Common myeloid progenitor, CD34-positive (primary cell): ENCODE results near the gene WDR27.

ENCODE experiments used
- CTCF ChIA-PET: fragments of 350-600 bp; sonication (Branson Sonifier 250); formaldehyde crosslinking; loops from one replicate; lab custom pipeline; 2021; ENCODE audit warnings: antibody characterized with exemption; lab: Charles Lee
- POLR2A ChIA-PET: fragments of 350-600 bp; sonication (Branson Sonifier 250); formaldehyde crosslinking; loops from one replicate; lab custom pipeline; 2021; ENCODE audit warnings: antibody characterized with exemption; lab: Charles Lee
- DNase-seq, 3 donors: peaks; one replicate each; pipeline versions ENCODE4 v3.0.0 to v3.0.0-alpha.2; 2013
- H3K27ac ChIP-seq, 2 experiments: 1 replicate in 1 of 2; 2 replicates in 1 of 2; pipeline ENCODE4 v1.7.0; 2013; ENCODE audit warnings: inconsistent platforms in 2 of 2, low read length in 2 of 2, mild to moderate bottlenecking in 2 of 2, low read depth in 1 of 2, moderate library complexity in 1 of 2; ENCODE audit not compliant: severe bottlenecking in 2 of 2, insufficient read depth in 1 of 2, poor library complexity in 1 of 2
- H3K27me3 ChIP-seq, 5 experiments: replicated peaks in 2 of 5; 1 replicate in 3 of 5; 2 replicates in 2 of 5; pipeline versions ENCODE4 v1.6.1 to v1.7.0; 2013; ENCODE audit warnings: low read length in 4 of 5, mild to moderate bottlenecking in 2 of 5, moderate library complexity in 2 of 5, inconsistent platforms in 1 of 5; ENCODE audit not compliant: insufficient read depth in 5 of 5, control insufficient read depth in 4 of 5
- H3K36me3 ChIP-seq, 4 experiments: 1 replicate in 2 of 4; 2 replicates in 2 of 4; pipeline versions ENCODE4 v1.6.1 to v1.7.0; 2013; ENCODE audit warnings: low read length in 3 of 4, control low read depth in 1 of 4, mild to moderate bottlenecking in 1 of 4; ENCODE audit not compliant: control insufficient read depth in 4 of 4, insufficient read depth in 4 of 4
- H3K4me1 ChIP-seq, 4 experiments: 1 replicate in 3 of 4; 2 replicates in 1 of 4; pipeline versions ENCODE4 v1.6.1 to v1.7.1; 2013; ENCODE audit warnings: low read length in 3 of 4, mild to moderate bottlenecking in 3 of 4, control low read depth in 1 of 4, inconsistent platforms in 1 of 4, moderate library complexity in 1 of 4; ENCODE audit not compliant: control insufficient read depth in 4 of 4, insufficient read depth in 4 of 4; ENCODE audit errors: control extremely low read depth in 1 of 4
- H3K4me3 ChIP-seq, 7 experiments: 1 replicate in 4 of 7; 2 replicates in 3 of 7; pipeline versions ENCODE4 v1.5.1 to v1.7.0; 2013; ENCODE audit warnings: mild to moderate bottlenecking in 7 of 7, low read length in 6 of 7, moderate library complexity in 6 of 7, inconsistent platforms in 2 of 7, low read depth in 2 of 7, control low read depth in 1 of 7; ENCODE audit not compliant: insufficient read depth in 4 of 7, control insufficient read depth in 1 of 7; ENCODE audit errors: extremely low read depth in 1 of 7
- H3K9me3 ChIP-seq, 5 experiments: 1 replicate in 4 of 5; 2 replicates in 1 of 5; pipeline versions ENCODE4 v1.6.1 to v1.7.1; 2013; ENCODE audit warnings: low read length in 4 of 5, mild to moderate bottlenecking in 2 of 5, inconsistent platforms in 1 of 5, low read depth in 1 of 5, moderate library complexity in 1 of 5; ENCODE audit not compliant: control insufficient read depth in 4 of 5, insufficient read depth in 2 of 5; ENCODE audit errors: control extremely low read depth in 1 of 5
- WGBS: methylation state at CpG from one replicate; pipeline ENCODE4 v1.1.5; 2013; ENCODE audit not compliant: insufficient coverage; 5-methylcytosine and 5-hydroxymethylcytosine counted together

The WDR27 gene

DNA sequence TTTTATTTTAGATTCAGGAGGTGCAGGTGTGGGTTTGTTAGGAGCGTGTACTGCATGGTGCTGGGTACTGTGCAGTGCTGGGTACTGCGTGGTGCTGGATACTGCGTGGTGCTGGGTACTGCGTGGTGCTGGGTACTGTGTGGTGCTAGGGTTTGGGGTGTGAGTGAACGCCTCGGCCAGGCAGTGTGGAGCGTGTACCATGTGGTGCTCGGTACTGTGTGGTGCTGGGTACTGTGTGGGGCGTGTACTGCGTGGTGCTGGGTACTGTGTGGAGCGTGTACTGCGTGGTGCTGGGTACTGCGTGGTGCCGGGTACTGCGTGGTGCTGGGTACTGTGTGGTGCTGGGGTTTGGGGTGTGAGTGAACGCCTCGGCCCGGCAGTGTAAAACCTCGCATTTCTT lies 62.9 kb downstream of the WDR27 start:
- DNase-seq, result no peak
- CTCF ChIA-PET, result no interaction called here
- no peaks in the 10 kb centered on the region for H3K27me3 ChIP-seq
- 97% methylated on average over 10 of the region's 19 CpGs for WGBS
- H3K4me1 ChIP-seq, result no peaks in the 10 kb centered on the region
- POLR2A ChIA-PET, result no interaction called here
- H3K36me3 ChIP-seq, result peaks cover 0 to 21% (median 6%) of the 10 kb centered on the region in 4 experiments
- no peak overlapping the region for H3K4me3 ChIP-seq
- no peak overlapping the region for H3K27ac ChIP-seq
- H3K9me3 ChIP-seq, result no peaks in the 10 kb centered on the region

DNA sequence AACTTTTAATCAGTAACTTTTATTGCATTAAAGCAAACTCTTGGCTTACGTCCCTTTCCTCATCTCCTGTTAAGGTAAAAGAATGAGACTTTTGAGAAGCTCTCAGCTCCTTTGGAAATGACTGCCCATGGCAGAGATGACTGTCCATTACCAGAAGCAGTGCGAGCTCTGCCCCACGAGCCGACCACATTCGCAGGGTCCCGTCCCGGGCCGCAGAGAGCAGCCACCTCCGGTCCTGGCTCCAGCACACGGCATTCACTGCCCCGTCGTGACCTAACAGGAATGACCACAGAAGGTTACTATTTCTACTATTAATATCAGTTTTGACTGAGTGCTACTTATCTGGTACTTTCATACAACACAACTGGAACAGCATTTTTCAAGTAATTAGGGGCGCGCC lies 63.4 kb downstream of the WDR27 start:
- Histone ChIP-seq H3K4me3 (no peak overlapping the region), H3K9me3 (no peaks in the 10 kb centered on the region), H3K4me1 (no peaks in the 10 kb centered on the region), H3K36me3 (peaks cover 0 to 24% (median 7%) of the 10 kb centered on the region in 4 experiments), H3K27me3 (no peaks in the 10 kb centered on the region), H3K27ac (no peak overlapping the region)
- CTCF ChIA-PET, result no interaction called here
- WGBS, result 97% methylated on average over 10 of the region's 14 CpGs
- POLR2A ChIA-PET, result no interaction called here
- DNase-seq, result no peak

DNA sequence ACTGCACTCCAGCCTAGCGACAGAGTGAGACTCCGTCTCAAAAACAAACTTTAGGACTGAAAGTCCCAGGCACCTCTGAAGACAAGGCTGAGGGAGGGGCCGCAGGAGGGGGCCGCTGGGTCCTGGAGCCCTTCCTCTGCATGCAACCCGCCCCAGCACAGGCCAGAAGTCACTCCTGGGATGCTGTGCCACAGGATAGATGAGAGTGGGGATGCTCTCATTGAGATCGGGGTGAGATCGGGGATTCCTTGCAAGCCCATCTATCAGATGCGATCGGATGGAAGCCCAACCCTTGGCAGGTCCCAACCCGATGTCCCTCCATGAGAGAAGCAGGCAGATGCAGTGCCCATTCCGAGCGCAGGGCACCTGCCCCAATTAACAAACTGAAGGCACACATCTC lies 66.5 kb downstream of the WDR27 start:
- WGBS, result 99% methylated on average over 10 of the region's 12 CpGs
- H3K4me1 ChIP-seq, result no peaks in the 10 kb centered on the region
- DNase-seq, result no peak
- POLR2A ChIA-PET, result no interaction called here
- H3K4me3 ChIP-seq, result no peak overlapping the region
- H3K9me3 ChIP-seq, result no peaks in the 10 kb centered on the region
- H3K27me3 ChIP-seq, result no peaks in the 10 kb centered on the region
- CTCF ChIA-PET, result no interaction called here
- H3K36me3 ChIP-seq, result peaks cover 0 to 29% (median 11%) of the 10 kb centered on the region in 4 experiments
- no peak overlapping the region for H3K27ac ChIP-seq

DNA sequence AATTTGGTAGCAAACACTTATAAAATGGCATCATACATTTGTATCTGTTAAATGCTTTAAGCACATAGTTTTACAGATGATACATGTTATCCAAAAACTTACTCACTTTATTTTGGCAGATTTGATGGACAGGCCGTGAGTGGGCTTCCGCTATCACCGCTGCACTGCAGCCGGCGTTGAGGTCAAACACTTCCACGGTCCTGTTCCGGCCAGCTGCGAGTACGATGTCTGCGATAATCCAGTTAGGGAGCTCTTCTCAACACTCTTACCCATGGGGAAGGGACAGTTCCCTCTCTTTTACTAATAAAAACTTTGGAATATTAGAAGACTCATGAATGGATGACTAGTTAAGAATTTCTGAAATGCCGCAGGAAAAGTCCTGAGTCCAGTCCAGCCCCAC lies 69.0 kb downstream of the WDR27 start:
- 91% methylated on average over 10 of the region's 11 CpGs for WGBS
- no peak overlapping the region for H3K4me3 ChIP-seq
- ChIA-PET CTCF (no interaction called here), POLR2A (no interaction called here)
- peaks cover 0 to 30% (median 12%) of the 10 kb centered on the region in 4 experiments for H3K36me3 ChIP-seq
- no peaks in the 10 kb centered on the region for H3K9me3 ChIP-seq
- DNase-seq, result no peak
- no peaks in the 10 kb centered on the region for H3K27me3 ChIP-seq
- no peak overlapping the region for H3K27ac ChIP-seq
- no peaks in the 10 kb centered on the region for H3K4me1 ChIP-seq

- CTCF ChIA-PET, result no interaction called here
- Histone ChIP-seq H3K36me3 (peaks cover under 1 to 48% (median 24%) of the 10 kb centered on the region in 4 experiments), H3K4me1 (no peaks in the 10 kb centered on the region), H3K9me3 (peaks cover 0 to under 1% (median 0%) of the 10 kb centered on the region in 5 experiments), H3K27me3 (no peaks in the 10 kb centered on the region), H3K27ac (no peak overlapping the region), H3K4me3 (no peak overlapping the region)
- WGBS, result no CpG with 5 or more reads among the region's 4 CpGs
- no peak for DNase-seq
- POLR2A ChIA-PET, result no interaction called here
Observed at GRCh38 chr6:169629256-169629655, 72.6 kb downstream of the WDR27 start.

DNA sequence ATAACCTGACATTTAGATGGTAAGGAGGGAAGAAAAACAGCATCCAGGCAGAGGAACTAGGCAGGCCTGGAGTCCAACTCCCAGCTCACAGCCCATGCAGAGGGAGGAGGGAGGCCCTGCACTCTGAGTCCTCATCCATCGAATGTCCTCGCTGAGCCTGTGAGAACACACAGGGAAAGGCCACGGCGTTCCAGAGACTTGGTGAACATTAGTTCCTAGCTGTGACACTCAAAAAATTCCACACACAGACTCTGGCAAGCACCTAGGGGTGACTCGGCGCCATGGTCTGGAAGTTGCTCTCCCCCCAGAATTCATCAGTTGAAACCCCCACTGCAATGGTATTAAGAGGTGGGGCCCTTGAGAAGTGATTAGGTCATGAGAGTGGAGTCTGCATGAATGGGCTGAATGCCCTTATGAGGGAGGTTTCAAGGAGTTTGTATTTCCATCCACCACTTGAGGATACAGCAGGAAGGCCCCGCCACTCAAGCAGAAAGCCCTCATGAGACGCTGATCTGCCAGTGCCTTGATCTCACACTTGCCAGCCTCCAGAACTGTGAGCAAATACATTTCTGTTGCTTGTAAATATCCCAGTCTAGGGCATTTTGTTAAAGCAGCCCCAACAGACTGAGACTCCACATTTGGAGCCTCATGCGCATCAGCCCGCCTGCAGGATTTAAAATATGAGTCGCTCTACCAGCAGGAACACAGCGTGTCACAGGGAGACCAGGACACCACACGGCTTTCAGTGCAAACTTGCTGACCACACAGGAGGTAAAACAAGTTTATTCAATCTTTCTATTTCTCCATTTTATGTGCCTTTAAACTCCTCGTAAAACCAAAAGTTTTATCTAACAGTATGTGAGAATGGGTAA lies 73.9 kb downstream of the WDR27 start:
- Histone ChIP-seq H3K27ac (no peak overlapping the region), H3K27me3 (no peaks in the 10 kb centered on the region), H3K4me1 (no peaks in the 10 kb centered on the region), H3K4me3 (no peak overlapping the region), H3K9me3 (peaks cover 0 to 5% (median 3%) of the 10 kb centered on the region in 5 experiments), H3K36me3 (peaks cover 4 to 43% (median 24%) of the 10 kb centered on the region in 4 experiments)
- ChIA-PET CTCF (no interaction called here), POLR2A (no interaction called here)
- WGBS, result 97% methylated on average over 11 of the region's 14 CpGs
- no peak for DNase-seq

DNA sequence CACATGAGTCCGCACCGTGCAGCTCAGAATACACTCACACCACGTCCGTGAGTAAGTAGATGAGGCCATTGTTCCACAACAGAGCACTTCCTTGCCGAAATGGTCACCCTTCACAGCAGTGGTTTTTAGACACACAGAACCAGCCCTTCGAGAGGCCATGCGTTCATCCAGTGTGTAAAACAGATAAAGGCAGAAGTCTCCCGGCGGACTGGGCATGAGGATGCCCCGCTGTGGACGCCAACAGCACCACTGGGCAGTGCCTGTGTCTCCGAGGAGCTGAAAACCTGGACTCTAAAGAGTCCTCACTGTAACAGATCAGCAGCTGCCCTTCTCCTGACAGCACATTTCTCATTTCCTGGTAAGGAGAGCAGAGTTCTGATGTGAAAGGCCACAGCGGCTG lies 75.2 kb downstream of the WDR27 start:
- Histone ChIP-seq H3K27me3 (no peaks in the 10 kb centered on the region), H3K4me1 (no peaks in the 10 kb centered on the region), H3K27ac (no peak overlapping the region), H3K4me3 (no peak overlapping the region), H3K36me3 (peaks cover 4 to 40% (median 23%) of the 10 kb centered on the region in 4 experiments), H3K9me3 (peaks cover 0 to 5% (median 3%) of the 10 kb centered on the region in 5 experiments)
- ChIA-PET CTCF (no interaction called here), POLR2A (no interaction called here)
- DNase-seq, result no peak
- 96% methylated on average over 13 of the region's 13 CpGs for WGBS
